ENCODE data around the gene DMD. TPM values are rescaled to one million over a fixed set of nuclear protein-coding genes. Genes with fewer than 3 reads are reported as not detected.

Gene DMD
- total and polyA plus RNA-seq, 2 donors (not counting 1 experiment from before 2014, with no cell fraction given): 2.0 to 51.8 TPM

DNA sequence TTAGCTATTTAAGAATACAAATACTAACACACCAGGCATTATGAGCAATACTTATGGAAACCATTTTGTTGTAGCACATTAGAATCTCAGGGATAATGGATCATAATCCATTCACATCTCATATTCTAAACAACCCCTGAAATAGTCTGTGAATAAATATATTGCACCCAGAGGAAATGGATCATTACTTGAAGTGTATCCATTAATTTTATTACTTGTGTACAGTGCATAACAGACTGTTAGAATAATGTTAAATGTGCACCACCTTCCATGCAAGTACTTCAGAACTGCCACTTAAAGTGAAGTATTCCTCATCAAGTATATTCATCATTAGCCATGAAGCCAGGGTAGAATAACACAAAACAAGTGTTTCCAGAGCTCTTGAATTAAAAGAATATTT lies 715.5 kb downstream of the DMD start:
- CTCF ChIA-PET: no interaction called here
- no peaks in the 10 kb centered on the region for H3K4me1 Mint-ChIP-seq

DNA sequence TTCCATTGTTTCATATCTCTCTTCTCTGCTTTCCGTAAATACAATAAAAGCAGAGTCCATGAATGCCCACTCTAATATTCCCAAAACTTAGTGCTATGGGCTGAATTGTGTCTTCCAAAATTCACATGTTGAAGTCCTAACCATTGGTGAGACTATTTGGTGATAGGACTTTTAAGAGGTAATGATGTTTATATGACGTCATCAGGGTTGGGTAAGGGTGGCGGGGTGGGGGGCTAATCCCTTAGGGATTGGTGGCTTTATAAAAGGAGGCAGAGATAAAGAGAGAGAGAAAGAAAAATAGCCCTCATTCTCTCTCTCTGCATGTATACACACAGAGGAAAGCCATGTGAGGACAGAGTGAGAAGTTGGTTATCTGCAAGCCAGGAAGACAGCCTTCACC lies 722.2 kb downstream of the DMD start:
- Mint-ChIP-seq H3K9me3 (ENCODE audit: insufficient read depth) (no peaks in the 10 kb centered on the region), H3K27ac (no peak overlapping the region), H3K27me3 (no peaks in the 10 kb centered on the region), H3K4me3 (no peak overlapping the region), H3K4me1 (no peaks in the 10 kb centered on the region)
- Histone ChIP-seq H3K27ac (ENCODE audit: low read length in 2 of 2) (no peak overlapping the region), H3K4me3 (ENCODE audit: control extremely low read depth in 1 of 5, extremely low read depth in 1 of 5, insufficient read depth in 1 of 5, low read depth in 2 of 5, low read length in 4 of 5) (no peak overlapping the region), H2AFZ (ENCODE audit: insufficient read depth, low read depth, low read length, poor library complexity, severe bottlenecking) (no peak overlapping the region), H4K20me1 (ENCODE audit: control insufficient read depth, insufficient read depth, low read length, poor library complexity, severe bottlenecking) (no peaks in the 10 kb centered on the region), H3K79me2 (ENCODE audit: control insufficient read depth, insufficient read depth, low read length) (no peaks in the 10 kb centered on the region), H3K9ac (ENCODE audit: low read length) (no peak overlapping the region), H3K9me3 (ENCODE audit: control extremely low read depth in 1 of 3, control insufficient read depth in 2 of 3, insufficient read depth in 1 of 3, low read length in 2 of 3) (no peaks in the 10 kb centered on the region), H3K36me3 (replicated peaks in 1 of 2; ENCODE audit: control extremely low read depth in 1 of 2, control insufficient read depth in 1 of 2, extremely low read depth in 1 of 2, insufficient read depth in 2 of 2, low read length in 1 of 2) (no peaks in the 10 kb centered on the region), H3K4me2 (replicated peaks; ENCODE audit: low read depth, low read length, poor library complexity, severe bottlenecking) (no peak overlapping the region), H3K27me3 (replicated peaks in 1 of 4; ENCODE audit: control extremely low read depth in 1 of 4, control insufficient read depth in 3 of 4, insufficient read depth in 4 of 4, low read length in 3 of 4) (no peaks in the 10 kb centered on the region), H3K4me1 (ENCODE audit: control insufficient read depth in 2 of 2, insufficient read depth in 2 of 2, low read length in 2 of 2) (no peaks in the 10 kb centered on the region)
- DNase-seq: no peak
- ChIA-PET POLR2A (no interaction called here), CTCF (no interaction called here)
- intact Hi-C loops (cut with micrococcal nuclease): no loop called here
- TF ChIP-seq EZH2 (IDR thresholded peaks at IDR 0.05; ENCODE audit: borderline replicate concordance, insufficient read depth, low read depth, low read length, poor library complexity, severe bottlenecking): no peak
- TF ChIP-seq, protein P1, sequence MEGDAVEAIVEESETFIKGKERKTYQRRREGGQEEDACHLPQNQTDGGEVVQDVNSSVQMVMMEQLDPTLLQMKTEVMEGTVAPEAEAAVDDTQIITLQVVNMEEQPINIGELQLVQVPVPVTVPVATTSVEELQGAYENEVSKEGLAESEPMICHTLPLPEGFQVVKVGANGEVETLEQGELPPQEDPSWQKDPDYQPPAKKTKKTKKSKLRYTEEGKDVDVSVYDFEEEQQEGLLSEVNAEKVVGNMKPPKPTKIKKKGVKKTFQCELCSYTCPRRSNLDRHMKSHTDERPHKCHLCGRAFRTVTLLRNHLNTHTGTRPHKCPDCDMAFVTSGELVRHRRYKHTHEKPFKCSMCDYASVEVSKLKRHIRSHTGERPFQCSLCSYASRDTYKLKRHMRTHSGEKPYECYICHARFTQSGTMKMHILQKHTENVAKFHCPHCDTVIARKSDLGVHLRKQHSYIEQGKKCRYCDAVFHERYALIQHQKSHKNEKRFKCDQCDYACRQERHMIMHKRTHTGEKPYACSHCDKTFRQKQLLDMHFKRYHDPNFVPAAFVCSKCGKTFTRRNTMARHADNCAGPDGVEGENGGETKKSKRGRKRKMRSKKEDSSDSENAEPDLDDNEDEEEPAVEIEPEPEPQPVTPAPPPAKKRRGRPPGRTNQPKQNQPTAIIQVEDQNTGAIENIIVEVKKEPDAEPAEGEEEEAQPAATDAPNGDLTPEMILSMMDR (IDR thresholded peaks at IDR 0.05): no peak
- no CpG with 5 or more reads among the region's 3 CpGs for WGBS (ENCODE audit: insufficient coverage)
- no peak for ATAC-seq (ENCODE audit: low read depth)

More for the DNA sequence above, 715.5 kb downstream of the DMD start:
- Histone ChIP-seq H3K4me1 (ENCODE audit: control insufficient read depth in 2 of 2, insufficient read depth in 2 of 2, low read length in 2 of 2) (no peaks in the 10 kb centered on the region), H3K27me3 (replicated peaks in 1 of 4; ENCODE audit: control extremely low read depth in 1 of 4, control insufficient read depth in 3 of 4, insufficient read depth in 4 of 4, low read length in 3 of 4) (no peaks in the 10 kb centered on the region), H3K36me3 (replicated peaks in 1 of 2; ENCODE audit: control extremely low read depth in 1 of 2, control insufficient read depth in 1 of 2, extremely low read depth in 1 of 2, insufficient read depth in 2 of 2, low read length in 1 of 2) (no peaks in the 10 kb centered on the region), H3K4me3 (ENCODE audit: control extremely low read depth in 1 of 5, extremely low read depth in 1 of 5, insufficient read depth in 1 of 5, low read depth in 2 of 5, low read length in 4 of 5) (no peak overlapping the region), H3K79me2 (ENCODE audit: control insufficient read depth, insufficient read depth, low read length) (no peaks in the 10 kb centered on the region), H4K20me1 (ENCODE audit: control insufficient read depth, insufficient read depth, low read length, poor library complexity, severe bottlenecking) (no peaks in the 10 kb centered on the region), H2AFZ (ENCODE audit: insufficient read depth, low read depth, low read length, poor library complexity, severe bottlenecking) (no peak overlapping the region), H3K27ac (ENCODE audit: low read length in 2 of 2) (no peak overlapping the region), H3K9ac (ENCODE audit: low read length) (no peak overlapping the region), H3K4me2 (replicated peaks; ENCODE audit: low read depth, low read length, poor library complexity, severe bottlenecking) (no peak overlapping the region), H3K9me3 (ENCODE audit: control extremely low read depth in 1 of 3, control insufficient read depth in 2 of 3, insufficient read depth in 1 of 3, low read length in 2 of 3) (no peaks in the 10 kb centered on the region)
- no peak overlapping the region for H3K4me3 Mint-ChIP-seq
- ATAC-seq (ENCODE audit: low read depth) (no peak), DNase-seq (no peak)
- H3K27ac Mint-ChIP-seq: no peak overlapping the region
- H3K27me3 Mint-ChIP-seq: no peaks in the 10 kb centered on the region
- intact Hi-C loops (cut with micrococcal nuclease): no loop called here
- TF ChIP-seq, protein P1 (IDR thresholded peaks at IDR 0.05): no peak
- no peak for TF ChIP-seq EZH2 (IDR thresholded peaks at IDR 0.05; ENCODE audit: borderline replicate concordance, insufficient read depth, low read depth, low read length, poor library complexity, severe bottlenecking)
- H3K9me3 Mint-ChIP-seq (ENCODE audit: insufficient read depth): no peaks in the 10 kb centered on the region
- POLR2A ChIA-PET: no interaction called here
